Medulla oblongata (tissue), 1 donor: ENCODE measurements around the gene ELMOD2.

ENCODE experiments used
- DNase-seq: peaks from one replicate; pipeline ENCODE4 v3.0.0-alpha.2; 2015; ENCODE audit errors: extremely low spot score

ELMOD2 gene

DNA sequence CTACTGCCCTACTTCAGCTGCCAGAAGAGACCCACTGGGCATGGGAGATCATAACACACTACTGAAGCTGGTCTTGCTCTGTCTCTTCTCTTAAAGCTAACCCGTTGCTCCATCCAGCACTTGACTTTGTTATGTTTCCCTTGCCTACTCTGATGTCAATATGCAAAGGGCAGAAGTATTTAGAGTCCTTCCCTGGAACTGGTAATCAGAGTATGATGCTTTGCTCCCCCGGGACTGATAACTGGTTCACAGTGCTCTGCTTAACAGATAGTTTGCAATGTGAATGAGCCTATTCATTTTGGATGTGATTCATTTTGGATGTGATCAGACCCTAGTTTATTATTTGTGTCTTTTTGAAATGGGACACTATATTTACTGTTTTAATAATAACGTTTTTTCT is 57.1 kb downstream of the ELMOD2 start:
- DNase-seq: no peak

DNA sequence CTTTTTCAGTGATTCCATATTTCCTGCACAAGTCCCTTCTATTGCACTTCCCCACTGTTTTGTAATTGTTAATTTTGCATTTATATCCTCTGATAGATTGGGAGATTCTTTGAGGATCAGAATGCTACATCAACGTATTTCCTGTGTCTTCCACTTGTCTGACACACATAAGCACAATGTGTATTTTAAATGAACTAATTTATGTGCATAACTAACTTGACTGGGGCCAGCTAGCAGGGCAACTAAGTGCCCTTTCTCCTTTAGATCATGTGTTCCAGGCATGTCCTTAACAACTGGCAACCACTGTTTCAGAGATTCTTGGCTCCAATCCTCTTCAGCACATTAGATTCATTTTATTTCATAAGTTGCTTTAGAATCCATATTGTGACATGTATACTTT is 60.5 kb downstream of the ELMOD2 start:
- DNase-seq: no peak

DNA sequence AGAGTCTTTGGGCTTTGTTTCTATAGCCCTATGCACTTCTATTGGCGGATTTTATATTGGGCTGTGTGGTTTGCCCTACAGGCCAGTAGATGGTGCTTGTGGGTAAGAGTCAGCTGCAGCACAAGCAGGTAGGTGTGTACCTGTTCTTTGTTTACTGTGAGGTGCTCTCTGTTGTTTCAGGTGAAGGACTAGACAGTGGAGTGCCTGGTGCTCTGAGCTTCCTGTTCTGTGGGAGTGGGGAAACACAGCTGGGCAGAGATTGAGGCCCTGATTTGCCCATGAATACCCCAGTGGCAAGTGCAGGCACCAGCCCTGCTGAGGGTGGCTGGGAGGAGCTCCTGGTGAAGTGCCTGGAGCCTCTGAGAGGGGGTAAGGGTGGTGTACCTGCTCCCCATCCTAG is 71.1 kb downstream of the ELMOD2 start:
- no peak for DNase-seq

DNA sequence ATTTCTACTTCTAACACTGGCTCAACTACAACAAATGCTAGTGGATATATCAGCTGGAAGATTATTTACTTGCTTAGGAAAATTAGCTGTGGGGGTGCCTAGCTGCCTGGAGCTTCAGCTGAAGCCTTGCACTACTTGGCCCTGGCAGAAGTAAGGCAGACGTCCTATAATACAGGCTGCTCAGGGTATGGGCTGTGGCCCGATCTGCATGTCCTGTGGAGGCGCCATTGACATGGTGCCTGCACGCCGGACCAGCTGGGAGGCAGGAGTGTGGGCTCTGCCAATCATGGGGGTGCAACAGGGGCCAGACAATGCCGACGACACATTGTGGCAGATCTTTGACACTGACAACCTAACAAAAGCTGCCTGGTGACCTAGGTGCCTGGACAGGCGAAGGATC is 76.4 kb downstream of the ELMOD2 start:
- DNase-seq: no peak

DNA sequence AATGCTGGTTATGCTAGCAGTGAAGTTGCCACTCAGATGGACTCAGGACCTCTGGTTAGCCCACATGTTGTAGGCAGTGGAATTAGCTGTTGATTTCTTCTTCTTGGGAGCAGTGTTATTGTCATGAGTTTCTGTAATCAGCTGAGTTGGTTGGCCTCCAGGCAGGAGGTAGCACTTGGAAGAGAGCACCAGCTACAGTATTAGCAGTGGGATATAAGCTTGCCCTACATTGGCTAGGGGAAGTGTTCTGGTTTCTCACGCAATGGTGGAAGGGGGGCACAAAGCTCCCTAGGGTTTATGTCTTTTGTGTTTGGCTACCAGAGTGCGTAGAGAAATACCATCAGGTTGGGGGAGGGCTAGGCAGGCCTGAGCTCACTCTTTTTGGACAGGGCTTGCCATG is 78.7 kb downstream of the ELMOD2 start:
- no peak for DNase-seq

DNA sequence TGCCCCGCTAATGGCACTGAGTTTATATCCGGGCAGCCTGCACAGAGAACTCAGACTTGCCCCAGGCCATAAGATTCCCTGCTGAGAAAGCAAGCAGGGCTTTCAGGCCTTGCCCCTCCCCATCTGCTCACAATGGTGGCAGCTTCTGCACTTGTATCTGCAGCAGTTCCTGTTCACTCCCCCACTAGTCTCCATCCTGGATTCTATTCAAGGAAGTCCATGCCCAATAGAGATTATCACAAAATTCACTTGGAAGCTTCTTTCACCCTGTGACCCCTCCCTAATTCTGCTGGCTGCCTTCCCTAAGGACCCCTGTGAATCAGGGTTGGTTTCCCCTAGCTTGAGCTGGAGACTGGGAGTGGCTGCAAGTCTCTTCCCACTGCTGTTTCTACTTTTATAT is 79.3 kb downstream of the ELMOD2 start:
- DNase-seq: no peak
